Uterus (tissue), 4 donors: ENCODE measurements around the gene GRM8. TPM values are rescaled to one million over a fixed set of nuclear protein-coding genes. Genes with fewer than 3 reads are reported as not detected.

Experiments
- DNase-seq, 2 donors: peaks; one replicate each; pipeline ENCODE4 v3.0.0-alpha.2; 2019 to 2020
- H3K27ac ChIP-seq, 2 donors: fragments of 200-600 bp; sonication (generic); 1 replicate in 1 of 2; 2 replicates in 1 of 2; pipeline ENCODE4 v1.5.1; 2016 to 2018
- H3K27me3 ChIP-seq, 2 donors: fragments of 200-600 bp; sonication (generic); one replicate each; pipeline ENCODE4 v1.5.1; 2018 to 2019; ENCODE audit warnings: control low read depth in 1 of 2
- H3K36me3 ChIP-seq, 2 donors: fragments of 200-600 bp; sonication (generic); one replicate each; pipeline ENCODE4 v1.5.1; 2019; ENCODE audit warnings: control low read depth in 1 of 2
- H3K4me1 ChIP-seq, 2 donors: fragments of 200-600 bp; sonication (generic); one replicate each; pipeline ENCODE4 v1.5.1; 2018 to 2019; ENCODE audit warnings: control low read depth in 1 of 2
- H3K4me3 ChIP-seq, 2 donors: fragments of 200-600 bp; sonication (generic); 1 replicate in 1 of 2; 2 replicates in 1 of 2; pipeline ENCODE4 v1.5.1; 2018 to 2019; ENCODE audit warnings: mild to moderate bottlenecking in 1 of 2
- H3K9me3 ChIP-seq, 2 donors: fragments of 200-600 bp; sonication (generic); one replicate each; pipeline ENCODE4 v1.5.1; 2019; ENCODE audit warnings: control low read depth in 1 of 2
- CTCF ChIP-seq, 4 experiments: fragments of 200-600 bp in 2 of 4; fragments of 450-650 bp in 2 of 4; sonication (generic) in 2 of 4; IDR thresholded peaks; one replicate each; pipeline ENCODE4 v1.5.1; 2016 to 2019; ENCODE audit warnings: antibody characterized with exemption in 4 of 4, mild to moderate bottlenecking in 2 of 4, moderate library complexity in 1 of 4
- POLR2A ChIP-seq, 2 donors: fragments of 450-650 bp; IDR thresholded peaks; one replicate each; pipeline ENCODE4 v1.6.1; 2016; ENCODE audit warnings: antibody characterized with exemption in 2 of 2, mild to moderate bottlenecking in 1 of 2, moderate library complexity in 1 of 2
- intact Hi-C: fragments of 100-400 bp; cut with DNase I; formaldehyde crosslinking; loops from one replicate; pipeline ENCODE4 v1.15.1; 2023; ENCODE audit warnings: low total_unique reads
- total RNA-seq, 4 donors: library from RNA; depleted of rRNA in 3 of 4; stranded (reverse); fragments of >200 nt in 3 of 4; gene quantifications; one replicate each; pipeline versions ENCODE4 v1.1.0 to v1.2.4, GENCODE V29; 2014 to 2023
- donor health status: DM: yes; HTN: yes; CAD: no.

The GRM8 gene
- total RNA-seq, 4 donors from 2014 or later, result 3.9 TPM; not detected in 3

- no peaks in the 10 kb centered on the region for H3K9me3 ChIP-seq
- no peaks in the 10 kb centered on the region for H3K36me3 ChIP-seq
- no peaks in the 10 kb centered on the region for H3K4me1 ChIP-seq
- H3K27ac ChIP-seq, result no peak overlapping the region
- no peak overlapping the region for H3K4me3 ChIP-seq
- no peak for TF ChIP-seq CTCF (IDR thresholded peaks at IDR 0.05)
- no peak for TF ChIP-seq POLR2A (IDR thresholded peaks at IDR 0.05)
- no peak for DNase-seq
- intact Hi-C loops, result no loop called here
- H3K27me3 ChIP-seq, result no peaks in the 10 kb centered on the region
Observed at GRCh38 chr7:127056202-127056601, 196.5 kb downstream of the GRM8 start.

- no peak for TF ChIP-seq CTCF (IDR thresholded peaks at IDR 0.05)
- no peak overlapping the region for H3K4me3 ChIP-seq
- no peaks in the 10 kb centered on the region for H3K4me1 ChIP-seq
- intact Hi-C loops, result no loop called here
- no peaks in the 10 kb centered on the region for H3K36me3 ChIP-seq
- H3K9me3 ChIP-seq, result no peaks in the 10 kb centered on the region
- no peak overlapping the region for H3K27ac ChIP-seq
- DNase-seq, result no peak
- H3K27me3 ChIP-seq, result no peaks in the 10 kb centered on the region
Observed at GRCh38 chr7:127047521-127047920, 205.2 kb downstream of the GRM8 start.

GRCh38 chr7:127041689-127042452 lies 210.9 kb downstream of the GRM8 start:
- Histone ChIP-seq H3K9me3 (no peaks in the 10 kb centered on the region), H3K27me3 (no peaks in the 10 kb centered on the region), H3K27ac (no peak overlapping the region), H3K4me1 (no peaks in the 10 kb centered on the region), H3K36me3 (no peaks in the 10 kb centered on the region), H3K4me3 (no peak overlapping the region)
- DNase-seq, result no peak
- intact Hi-C loops, result no loop called here
- TF ChIP-seq CTCF (IDR thresholded peaks at IDR 0.05), result no peak
- TF ChIP-seq POLR2A (IDR thresholded peaks at IDR 0.05), result no peak

- no peak overlapping the region for H3K27ac ChIP-seq
- no peaks in the 10 kb centered on the region for H3K4me1 ChIP-seq
- no peak overlapping the region for H3K4me3 ChIP-seq
- TF ChIP-seq POLR2A (IDR thresholded peaks at IDR 0.05) (no peak), CTCF (IDR thresholded peaks at IDR 0.05) (no peak)
- DNase-seq, result no peak
- no peaks in the 10 kb centered on the region for H3K9me3 ChIP-seq
- no peaks in the 10 kb centered on the region for H3K36me3 ChIP-seq
- no peaks in the 10 kb centered on the region for H3K27me3 ChIP-seq
- intact Hi-C loops, result no loop called here
Observed at GRCh38 chr7:127040042-127040441, 212.7 kb downstream of the GRM8 start.

GRCh38 chr7:127039541-127039940 lies 213.2 kb downstream of the GRM8 start:
- intact Hi-C loops, result no loop called here

More at GRCh38 chr7:127039541-127039940, 213.2 kb downstream of the GRM8 start:
- Histone ChIP-seq H3K4me1 (no peaks in the 10 kb centered on the region), H3K27ac (no peak overlapping the region), H3K4me3 (no peak overlapping the region), H3K27me3 (no peaks in the 10 kb centered on the region), H3K36me3 (no peaks in the 10 kb centered on the region), H3K9me3 (no peaks in the 10 kb centered on the region)
- TF ChIP-seq POLR2A (IDR thresholded peaks at IDR 0.05) (no peak), CTCF (IDR thresholded peaks at IDR 0.05) (no peak)
- no peak for DNase-seq
